GM19328 (cell line): ENCODE results near the gene IQSEC3.

Experiments used
- ATAC-seq: cut with Tn5 transposase; IDR thresholded peaks from one replicate; pipeline ENCODE4 v1.9.1; 2021; ENCODE audit warnings: mild to moderate bottlenecking, moderate library complexity; ENCODE audit not compliant: unreplicated experiment

IQSEC3 gene

DNA sequence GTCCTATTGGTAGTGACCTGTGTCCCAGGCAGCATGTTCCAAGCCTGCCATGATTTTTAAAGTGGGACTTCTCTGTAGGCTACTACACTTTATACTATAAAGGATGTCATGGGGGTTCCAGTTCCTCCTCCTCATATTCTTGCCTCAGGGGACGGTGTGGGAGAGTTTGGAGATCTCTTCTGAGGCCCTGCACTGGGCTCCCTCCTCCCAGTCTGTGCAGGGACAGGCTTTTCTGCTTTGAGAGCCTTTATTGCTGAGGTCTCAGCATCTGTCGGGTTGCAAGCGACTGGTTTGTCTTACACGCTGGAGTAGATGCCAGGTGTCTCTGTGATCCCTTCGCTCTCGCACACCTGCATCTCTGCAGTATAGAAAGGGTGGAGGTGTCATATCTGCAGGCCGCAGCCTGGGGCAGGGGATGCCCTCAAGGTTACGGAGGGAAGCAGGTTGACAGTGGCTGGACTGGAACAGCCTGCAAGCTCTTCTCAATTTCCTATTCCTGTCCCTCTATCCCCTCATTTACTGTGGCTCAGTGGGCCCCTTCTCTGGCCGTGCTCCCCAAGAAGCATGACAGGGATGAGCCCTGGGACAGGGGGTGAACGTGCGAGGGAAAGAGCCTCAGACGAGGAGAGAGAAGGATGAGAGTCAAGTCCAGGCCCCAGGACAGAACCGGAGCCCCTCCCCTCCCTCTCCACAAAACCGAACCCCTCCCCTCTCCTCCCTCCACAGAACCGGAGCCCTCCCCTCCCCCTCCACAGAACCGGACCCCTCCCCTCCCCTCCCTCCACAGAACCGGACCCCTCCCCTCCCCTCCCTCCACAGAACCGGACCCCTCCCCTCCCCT, 96.1 kb downstream of the IQSEC3 start:
- ATAC-seq: no peak

DNA sequence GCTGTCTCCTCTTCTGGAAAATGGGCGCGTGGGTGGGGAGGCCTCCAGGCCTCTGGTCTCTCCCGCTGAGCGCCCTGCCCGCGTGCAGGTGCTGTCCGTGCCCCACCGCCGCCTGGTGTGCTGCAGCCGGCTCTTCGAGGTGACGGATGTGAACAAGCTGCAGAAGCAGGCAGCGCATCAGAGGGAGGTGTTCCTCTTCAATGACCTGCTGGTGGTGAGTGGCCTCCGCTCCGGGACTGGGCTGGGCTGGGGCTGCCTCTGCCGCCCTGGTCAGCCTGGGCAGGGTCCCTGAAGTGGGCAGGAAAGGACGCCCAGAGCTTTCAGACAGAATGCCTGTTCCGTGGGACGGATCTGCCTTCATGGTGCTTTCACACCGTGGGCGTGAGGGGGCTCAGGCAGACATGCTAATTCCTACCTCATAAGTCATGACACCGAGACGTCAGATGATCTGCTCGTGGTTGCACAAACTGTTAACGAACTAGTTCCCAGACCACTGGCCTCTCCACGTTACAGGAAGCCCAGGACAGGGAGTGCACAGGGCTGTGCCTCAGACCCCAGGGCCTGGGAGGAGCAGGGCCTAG, 96.9 kb downstream of the IQSEC3 start:
- ATAC-seq: no peak

DNA sequence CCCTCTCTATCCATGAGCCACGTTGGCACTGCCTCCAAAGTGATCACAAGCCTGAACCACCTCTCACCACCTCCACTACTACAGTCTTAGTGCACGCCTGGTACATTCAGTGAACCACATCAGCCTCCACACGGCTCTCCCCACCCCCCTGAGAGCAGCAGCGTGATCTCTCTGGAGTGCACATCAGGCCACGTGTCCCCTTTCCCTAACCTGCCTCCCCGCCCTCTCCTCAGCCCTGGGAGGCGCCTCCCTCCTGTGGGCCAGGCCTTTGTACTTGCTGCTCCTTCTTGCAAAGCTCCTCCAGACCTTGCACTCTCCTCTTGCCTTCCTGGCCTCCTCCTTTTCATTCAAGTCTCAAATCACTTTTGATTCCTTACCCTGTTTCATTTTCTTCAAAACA, 97.6 kb downstream of the IQSEC3 start:
- ATAC-seq: no peak

DNA sequence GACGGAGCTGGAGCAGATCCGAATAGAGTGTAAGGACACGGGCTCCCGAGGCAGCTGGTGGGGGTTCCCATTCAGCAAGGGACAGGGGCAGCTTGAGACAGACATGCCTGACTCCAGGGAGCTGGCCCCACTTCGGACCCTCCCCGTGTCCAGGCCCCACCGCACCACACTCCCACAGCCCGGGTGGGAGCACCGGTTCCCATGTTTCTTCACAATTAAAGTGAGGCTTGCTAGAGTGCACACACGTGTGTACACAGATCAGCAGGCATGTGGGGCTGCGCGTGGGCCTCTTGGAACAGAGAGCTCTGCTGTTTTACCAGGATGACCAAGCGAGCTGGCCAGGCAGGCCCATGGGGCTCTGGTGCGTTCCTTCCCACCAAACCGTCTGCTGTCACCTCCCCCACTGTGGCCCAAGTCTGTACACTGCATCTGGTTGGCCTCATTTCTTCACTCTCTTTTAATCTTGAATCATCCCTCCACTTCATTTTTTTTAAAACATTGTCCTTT, 99.3 kb downstream of the IQSEC3 start:
- ATAC-seq: no peak

DNA sequence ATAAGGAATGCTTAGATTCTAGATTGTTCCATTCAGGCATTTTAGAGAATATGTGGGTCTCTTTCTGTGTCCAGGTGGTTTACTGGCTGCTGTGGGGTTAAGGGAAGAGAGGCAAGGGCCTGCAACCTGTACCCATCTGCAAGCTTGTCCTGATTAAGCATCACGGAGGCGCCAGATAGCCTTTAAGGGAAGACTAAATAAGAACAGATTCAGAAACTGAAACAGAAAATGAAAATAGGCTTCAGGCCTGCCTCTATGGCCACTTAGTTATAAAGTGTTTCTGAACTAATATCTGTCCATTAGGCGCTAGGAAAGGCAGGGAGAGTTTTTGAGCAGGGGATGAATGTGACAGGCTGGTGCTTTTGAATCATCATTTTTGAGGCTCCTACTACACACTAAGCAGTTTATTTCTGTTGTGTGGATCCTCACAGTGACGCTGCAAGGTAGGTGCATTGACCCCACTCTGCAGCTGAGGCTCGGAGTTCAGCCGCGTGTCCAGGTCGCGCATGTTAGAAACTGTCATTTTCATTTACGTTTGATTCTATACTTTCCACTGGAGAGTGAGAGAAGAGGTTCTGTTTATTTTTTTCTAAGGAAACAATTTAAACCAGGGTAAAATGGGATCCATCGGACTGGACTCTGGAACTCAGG, 100.0 kb downstream of the IQSEC3 start:
- ATAC-seq: no peak

DNA sequence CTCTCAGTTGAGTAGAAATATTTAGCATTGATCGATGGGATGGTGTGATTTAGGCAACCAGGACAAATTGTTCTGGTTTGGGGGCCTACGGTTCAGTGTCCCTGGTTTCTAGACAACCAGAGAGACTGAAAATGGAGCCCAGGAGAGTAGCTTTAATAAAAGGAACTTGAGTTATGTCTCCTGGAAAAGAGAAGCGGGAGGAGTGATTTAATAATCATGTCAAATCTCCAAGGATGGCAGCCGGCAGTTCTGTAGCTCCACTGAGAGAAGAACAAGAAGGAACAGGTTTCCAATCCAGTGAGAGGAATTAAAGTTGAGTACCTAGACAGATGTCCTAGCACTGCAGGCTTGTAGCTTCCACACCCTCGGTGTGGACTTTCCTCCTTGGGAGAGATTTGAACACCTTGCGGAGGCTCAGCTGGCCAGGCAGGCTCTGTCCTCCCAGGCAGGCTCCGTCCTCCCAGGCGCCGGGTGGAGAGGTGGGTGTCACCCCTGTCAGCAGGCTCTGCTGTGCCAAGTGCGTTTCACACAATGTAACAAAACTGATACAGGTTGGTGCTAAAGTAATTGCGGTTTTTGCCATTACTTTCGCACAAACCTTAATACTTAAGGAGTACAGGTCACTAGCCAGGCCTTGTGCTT, 101.5 kb downstream of the IQSEC3 start:
- no peak for ATAC-seq

DNA sequence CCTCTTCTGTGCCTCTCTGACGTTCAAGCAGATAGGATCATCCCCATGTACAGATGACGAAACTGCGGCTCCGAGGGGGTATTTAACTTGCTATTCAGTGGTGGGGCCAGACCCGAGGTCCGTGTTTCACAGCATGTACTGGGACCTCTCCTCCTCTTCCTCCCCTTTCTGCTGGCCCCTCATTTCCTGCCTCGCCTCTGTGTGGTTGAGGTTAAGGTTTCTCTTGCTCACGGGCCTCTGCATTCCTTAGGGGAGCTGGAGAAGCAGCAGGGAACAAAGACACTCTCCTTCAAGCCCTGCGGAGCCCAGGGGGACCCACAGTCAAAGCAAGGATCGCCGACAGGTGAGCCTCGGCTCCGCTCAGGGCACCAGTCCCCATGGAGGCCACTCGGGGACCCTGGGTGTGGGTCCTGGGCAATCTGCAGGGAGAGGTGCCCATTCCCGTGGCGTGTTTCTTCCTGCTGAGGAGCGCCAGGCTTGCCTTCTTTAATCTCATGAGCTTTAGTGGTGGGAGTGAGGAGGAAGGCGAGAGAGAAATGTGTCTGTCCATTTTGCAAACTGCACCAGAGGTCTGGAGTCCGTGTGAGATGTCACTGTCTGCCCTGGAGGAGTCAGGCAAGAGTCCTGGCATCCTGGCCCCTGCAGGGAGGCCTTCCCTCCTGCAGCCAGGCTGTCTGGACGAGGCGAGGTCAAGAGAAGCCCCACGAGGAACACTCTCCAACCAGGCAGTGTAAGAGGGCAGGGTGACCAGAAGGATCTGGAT, 102.4 kb downstream of the IQSEC3 start:
- no peak for ATAC-seq

DNA sequence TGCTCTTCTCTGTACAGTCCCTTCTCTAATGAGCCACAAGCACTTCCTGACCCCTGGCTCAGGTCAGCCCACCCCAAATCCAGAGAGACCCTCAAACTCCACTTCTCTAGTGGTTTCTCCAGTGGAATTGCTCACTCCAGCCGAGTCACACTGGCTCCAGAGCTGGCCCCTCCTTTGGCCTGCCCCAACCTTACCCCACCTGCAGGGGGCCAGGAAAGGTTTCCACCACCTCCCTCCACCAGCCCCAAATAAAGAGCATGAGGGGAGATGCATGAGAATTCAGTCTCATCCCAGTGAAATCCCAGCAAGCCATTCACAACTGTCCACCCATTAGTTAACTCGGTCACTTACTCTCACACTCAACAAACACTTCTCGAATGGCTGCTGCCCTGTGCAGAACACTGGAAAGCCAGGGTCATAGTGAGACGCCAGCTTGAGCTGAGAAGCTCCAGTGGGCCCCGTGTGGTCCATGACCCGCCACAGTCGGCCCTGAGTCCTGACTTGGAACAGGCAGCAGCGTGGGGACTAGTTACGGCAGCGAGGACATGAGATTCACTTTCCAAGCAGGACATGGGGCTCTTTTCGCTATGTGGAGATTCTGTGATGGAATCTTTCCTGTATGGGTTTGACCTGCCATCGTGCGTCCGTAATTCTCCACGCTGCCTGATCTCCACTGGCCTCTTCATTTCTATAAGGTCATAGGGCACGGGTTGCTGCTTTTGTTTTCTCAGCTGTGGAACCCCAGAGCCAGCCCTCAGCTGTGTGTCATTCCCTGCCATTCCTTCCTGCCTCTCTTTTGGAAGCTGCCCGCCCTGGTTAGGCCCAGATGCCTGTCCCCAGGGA, 103.2 kb downstream of the IQSEC3 start:
- ATAC-seq: no peak

DNA sequence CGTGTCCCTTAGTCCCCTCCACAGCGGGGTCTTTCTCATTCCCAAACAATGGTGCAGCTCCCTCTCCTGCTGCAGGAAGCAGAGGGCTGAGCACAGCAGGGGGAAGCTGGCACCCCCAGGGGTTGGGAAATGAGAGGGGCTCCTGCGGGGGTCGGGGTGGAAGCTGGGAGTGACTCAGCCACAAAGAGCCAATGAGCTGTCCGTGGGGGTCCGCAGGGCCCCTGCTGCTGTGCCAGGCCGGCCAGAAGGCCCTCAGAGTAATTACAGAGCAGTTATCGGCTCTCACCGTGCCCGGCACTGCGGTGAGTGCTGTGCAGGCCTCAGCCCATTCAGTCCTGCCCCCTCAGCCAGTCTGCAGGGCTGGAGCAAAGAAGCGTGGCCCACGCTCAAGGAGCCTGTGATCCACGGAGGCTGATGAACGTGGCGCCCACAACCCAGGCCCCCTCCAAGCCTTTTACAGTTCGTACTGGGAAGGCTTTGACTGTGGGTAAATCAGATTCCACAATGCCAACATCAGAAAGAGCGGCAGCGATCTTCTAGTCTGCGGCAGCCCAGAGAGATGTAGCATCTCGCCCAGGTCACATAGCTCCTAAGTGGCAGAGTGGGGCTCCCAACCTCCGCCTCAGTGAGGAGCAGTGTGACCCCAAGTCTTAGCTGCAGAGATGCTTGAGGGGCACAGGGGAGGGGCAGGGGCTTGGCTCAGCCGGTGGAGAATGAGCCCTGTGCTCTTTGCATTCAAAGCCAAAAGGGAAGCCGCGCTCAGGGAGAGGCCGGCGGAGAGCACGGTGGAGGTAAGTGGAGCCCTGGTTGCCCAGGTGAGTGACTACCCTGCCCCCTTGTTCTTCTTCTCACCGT, 104.0 kb downstream of the IQSEC3 start:
- ATAC-seq: no peak

DNA sequence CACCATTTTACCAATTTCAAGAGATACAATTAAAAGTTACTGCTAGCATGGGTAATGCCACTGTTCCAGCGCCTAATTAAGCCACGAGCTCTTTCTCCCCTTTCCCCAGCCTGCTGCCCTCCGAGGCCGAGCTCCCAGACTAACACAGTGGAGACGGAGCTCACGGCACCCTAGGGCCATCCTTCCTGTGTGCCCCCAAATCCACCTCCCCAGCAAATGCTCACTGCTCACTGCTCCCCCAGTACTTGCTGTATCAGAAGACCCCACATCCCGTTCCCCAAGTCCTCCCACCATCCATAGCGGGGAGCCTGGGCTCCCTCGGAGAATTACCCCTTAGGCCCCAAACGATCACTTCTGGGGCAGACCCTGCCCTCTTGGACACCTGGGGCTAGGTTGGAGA, 104.7 kb downstream of the IQSEC3 start:
- ATAC-seq: no peak

DNA sequence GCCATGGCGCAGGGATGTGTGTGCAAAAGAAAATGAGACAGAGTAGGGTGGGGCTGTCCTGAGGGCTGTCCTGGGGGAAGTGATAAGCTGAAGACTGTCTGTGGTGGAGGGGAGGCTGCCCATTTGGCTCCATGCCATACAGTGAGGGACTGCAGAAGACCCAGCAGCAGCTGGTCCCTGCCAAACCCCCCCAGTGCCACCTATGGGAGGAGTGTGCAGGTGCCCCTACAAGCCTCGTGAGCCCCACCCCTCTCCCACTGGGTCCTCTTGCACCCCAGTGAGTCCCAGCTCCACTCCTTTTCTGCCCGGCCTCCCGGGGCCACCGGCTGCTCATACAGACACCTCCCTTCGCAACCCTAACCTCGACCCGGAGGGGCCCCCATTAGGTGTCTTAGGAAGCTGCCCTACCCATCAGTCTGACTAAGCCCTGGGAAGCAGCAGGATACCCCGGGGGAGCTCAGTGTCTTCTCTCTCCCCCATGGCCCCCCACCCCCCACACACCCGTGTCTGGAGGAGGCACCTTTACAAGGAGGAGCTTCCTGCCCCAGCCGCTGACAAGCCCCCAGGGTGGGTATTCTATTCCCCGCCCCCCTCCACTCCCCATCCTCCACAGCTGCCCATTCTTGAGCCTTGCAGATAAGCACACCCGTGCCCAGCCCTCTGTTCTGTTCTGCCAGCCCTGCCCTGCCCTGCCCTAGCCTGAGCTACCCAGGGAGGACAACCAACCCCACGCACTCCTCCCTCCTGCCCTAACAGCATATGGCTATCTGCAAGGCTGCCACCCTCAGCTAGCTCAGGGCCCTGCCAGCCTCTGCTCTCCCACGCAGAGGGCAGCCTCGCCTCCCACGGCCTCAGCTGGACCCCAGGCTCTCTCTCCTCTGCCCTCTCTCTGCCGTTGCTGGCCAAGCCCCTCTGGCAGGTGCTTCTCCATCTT, 105.4 kb downstream of the IQSEC3 start:
- no peak for ATAC-seq

DNA sequence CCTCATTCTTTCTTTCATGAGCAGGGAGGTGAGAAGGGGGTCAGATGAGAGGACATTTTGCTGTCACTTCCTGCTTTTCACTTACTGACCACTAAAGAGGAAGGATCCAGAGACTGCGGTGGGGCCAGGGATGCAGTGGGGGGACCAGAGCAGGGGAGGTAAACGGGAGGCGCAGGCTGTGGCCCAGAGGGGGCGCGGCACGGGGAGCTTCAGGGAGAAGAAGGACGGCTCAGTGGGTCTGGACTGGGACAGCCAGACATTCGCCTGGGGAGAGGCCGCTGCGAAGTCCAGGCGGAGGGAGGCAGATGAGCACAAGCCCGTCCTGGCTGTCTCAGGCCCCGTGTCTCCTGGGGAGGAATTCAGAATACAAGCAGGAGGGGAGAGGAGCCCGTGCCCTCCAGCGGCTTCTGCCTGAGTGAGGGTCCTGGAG, 106.2 kb downstream of the IQSEC3 start:
- no peak for ATAC-seq

DNA sequence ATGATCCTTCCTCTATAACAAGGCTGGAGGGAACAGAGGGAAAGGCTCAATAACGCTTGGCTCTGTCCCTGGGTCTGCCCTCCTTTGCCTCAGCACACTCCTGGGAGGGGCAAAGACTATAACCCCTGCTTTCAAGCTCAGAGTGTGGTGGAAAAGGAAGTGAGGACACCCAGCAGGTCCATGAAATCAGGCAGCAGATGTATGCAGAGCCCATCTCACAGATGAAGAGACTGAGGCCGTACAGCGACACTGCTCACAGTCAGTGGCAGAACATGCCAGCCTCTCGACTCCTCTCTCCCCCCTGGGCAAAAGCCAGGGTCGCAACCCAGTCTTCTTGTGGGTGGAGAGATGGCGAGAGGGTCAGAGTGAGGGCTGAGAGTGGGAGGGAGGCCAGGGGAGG, 107.6 kb downstream of the IQSEC3 start:
- no peak for ATAC-seq

DNA sequence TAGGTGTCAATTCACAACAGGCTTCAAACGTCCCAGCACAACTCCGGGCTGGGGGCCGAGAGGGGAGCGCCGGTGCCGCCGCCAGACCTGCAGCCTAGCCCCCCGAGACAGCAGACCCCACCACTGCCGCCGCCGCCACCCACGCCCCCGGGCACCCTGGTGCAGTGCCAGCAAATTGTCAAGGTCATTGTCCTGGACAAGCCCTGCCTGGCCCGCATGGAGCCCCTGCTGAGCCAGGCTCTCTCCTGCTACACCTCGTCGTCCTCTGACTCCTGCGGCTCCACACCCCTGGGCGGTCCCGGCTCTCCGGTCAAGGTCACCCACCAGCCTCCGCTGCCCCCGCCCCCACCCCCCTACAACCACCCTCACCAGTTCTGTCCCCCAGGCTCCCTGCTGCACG, 108.0 kb downstream of the IQSEC3 start:
- no peak for ATAC-seq

DNA sequence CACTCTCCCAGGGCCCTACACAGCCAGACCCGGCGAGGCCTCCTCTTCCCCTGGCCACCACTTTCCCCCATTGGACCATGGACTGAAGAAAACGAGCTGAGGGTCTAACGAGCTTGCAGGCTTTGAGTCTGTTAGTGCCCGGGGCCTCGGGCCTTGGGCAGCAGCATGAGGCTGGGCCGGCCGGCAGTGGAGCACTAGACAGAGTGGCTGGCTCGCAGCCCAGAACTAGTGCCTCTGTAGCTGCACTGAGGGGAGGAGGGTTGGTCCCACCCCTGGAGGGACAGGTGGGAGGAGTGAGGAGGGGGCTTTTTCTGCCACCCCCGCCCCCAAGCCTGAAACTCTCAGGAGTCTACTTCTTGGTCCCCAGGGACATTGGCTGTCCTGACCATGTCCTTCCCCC, 108.7 kb downstream of the IQSEC3 start:
- no peak for ATAC-seq

DNA sequence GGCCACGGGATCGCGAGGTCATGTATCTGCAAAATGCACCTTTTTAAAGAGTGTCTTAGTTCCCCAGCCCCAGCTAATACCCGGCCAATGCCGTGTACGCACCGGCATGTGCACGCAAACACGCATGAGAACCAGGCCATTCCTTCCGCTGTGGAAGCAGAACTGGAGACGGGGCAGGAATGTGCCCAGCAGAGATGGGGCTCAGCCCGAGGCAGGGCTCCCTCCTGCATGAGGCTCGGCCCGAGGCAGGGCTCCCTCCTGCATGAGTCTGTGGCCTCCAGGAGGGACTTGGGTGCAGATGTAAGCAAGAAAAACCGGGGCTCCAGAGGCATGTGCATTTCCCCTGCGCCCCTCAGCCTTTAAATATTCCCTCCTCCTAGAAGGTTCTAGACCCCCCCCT, 109.2 kb downstream of the IQSEC3 start:
- no peak for ATAC-seq

DNA sequence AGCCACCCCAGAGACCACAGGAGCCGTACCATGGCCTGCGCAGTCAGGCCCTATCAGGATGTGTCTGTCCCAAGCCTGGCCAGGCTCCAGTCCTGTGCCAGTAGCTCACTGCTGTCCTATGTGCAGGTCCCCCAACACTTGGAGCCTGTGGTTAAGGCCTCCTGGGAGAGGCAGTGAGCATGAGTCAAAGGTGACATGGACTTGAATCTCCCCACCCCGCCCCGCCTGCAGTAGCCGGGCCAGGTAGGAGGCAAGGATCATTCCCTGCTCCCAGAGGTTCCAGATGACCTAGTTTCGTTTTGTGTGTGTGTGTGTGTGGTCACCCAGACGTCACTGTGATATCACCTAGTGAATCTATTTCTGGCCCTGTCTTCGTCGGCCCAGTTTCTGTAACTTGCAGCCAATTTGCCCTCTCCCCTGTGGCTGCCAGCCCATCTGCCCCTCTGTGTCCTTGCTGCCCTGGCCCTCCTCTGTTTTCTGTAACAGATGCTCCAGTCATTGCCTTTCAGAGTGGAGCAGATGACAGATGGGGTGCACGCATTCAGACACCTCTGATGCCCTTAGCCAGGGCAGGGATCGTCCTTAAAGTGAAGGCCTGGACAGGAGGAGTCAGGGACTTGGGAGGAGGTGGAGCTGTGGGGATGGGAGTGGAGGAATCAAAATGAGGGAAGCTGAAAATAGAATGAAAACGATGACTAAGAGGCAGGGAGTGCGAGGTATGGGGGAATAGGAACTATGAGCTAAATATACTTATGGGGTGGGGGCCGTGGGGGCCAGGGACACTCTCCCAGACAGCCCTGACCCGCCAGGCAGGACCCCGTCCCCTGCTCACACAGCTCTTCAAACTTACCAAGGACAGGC, 110.0 kb downstream of the IQSEC3 start:
- ATAC-seq: no peak
